Occipital lobe (tissue), 2 donors: ENCODE data around the gene RP9. TPM values are rescaled to one million over a fixed set of nuclear protein-coding genes. Genes with fewer than 3 reads are reported as not detected.
"Not testable (repeated sequence)": the region's sequence is repeated elsewhere in the genome, so short reads cannot be mapped to it uniquely, and the experiment has no call there.

Experiments
- DNase-seq: peaks from one replicate; lab custom pipeline; 2025; lab: John Stamatoyannopoulos, UW
- total RNA-seq: library from RNA; depleted of rRNA; stranded (reverse); fragments of >200 nt; gene quantifications from one replicate; pipeline ENCODE4 v1.2.3, GENCODE V29; 2014

The RP9 gene
- total RNA-seq, 1 donor from 2014 or later, result 6.6 TPM

DNA sequence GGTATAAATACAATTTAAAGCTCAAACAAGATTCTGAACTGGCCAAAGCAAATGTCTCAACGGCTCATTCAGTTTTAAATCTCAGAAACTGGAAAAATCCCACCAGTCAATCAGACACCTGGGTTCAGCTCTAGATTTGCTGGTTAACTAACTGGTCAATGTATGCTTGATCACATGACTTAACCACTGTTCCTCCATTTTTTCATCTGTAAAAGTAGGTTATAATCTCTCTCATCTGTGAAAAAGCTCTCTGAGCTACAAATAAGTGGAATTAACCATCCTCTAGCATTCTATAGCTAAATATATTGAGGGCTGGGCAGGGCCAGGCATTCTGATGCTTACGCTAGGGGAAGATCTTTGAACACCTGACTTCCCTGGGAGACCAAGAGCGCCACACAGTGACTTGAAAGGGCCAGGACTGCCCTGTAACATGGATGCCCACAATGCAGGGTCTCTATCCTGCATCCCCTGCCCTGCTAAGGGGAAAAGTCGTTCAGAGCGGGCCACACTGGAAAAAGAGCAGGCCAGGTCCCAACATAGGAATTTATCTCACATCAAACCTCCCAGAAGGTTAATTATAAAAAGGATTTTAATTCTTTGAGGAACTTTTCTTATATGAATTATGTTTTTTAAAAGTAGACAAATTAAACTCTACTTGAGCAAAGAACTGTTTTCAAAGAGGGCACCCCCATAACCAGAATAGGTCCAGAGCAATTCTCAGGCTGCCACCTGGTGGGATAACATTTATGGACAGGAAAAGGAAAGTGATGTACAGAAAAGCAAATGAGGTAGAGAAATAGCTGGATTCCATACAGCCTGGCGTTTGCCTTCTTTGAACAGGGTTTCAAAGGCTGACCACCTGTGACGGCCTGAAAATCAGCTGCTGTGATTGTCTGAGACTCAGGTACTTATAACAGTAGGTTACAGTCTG, 1.8 kb downstream of the RP9 start:
- no peak for DNase-seq

DNA sequence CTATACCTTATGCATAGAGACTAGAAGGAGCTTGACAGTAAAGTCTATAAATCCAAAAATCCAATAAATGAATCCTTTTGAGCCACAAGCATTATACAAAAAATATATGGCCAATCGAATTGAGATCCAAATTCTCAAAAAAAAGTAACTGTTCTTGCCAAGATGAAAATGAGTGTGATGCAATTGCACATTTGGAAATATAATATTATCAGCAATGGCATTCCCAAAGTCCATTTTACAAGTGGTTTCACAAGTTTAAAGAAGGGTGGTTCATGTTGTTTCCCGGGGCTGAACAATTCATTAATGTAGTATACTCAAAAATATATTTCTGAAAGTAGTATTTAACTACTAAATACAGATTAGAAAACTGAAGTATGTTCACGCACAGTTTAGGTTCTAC, 7.3 kb downstream of the RP9 start:
- no peak for DNase-seq

- no peak for DNase-seq
These were observed 8.4 kb downstream of the RP9 start for GRCh38 chr7:33100770-33101169.

- no peak for DNase-seq
These were observed 9.9 kb downstream of the RP9 start for GRCh38 chr7:33099154-33099940.

GRCh38 chr7:33094745-33095275, 14.4 kb downstream of the RP9 start:
- DNase-seq, result not testable (repeated sequence)

GRCh38 chr7:33093266-33093665, 15.9 kb downstream of the RP9 start:
- DNase-seq, result no peak

- no peak for DNase-seq
These were observed 17.5 kb downstream of the RP9 start for GRCh38 chr7:33091641-33092191.

DNA sequence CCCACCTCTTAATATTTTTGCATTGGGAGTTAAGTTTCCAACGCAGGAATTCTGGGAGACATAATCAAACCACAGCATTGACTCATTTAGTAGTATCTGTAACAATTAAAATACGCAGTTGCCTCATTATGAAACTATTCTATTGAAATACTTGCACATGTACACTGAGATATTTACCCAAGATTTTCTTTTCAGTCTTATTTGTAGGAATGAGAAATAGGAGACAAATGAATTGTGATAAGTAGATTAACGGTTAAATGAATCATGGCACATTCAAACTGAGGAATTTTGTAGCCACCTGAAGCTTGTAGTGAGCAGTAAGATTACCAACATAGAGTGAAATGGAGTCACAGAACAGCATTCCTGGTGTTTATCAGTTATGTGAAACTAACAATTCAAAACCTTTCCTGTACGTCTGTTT, 18.1 kb downstream of the RP9 start:
- DNase-seq, result no peak

DNA sequence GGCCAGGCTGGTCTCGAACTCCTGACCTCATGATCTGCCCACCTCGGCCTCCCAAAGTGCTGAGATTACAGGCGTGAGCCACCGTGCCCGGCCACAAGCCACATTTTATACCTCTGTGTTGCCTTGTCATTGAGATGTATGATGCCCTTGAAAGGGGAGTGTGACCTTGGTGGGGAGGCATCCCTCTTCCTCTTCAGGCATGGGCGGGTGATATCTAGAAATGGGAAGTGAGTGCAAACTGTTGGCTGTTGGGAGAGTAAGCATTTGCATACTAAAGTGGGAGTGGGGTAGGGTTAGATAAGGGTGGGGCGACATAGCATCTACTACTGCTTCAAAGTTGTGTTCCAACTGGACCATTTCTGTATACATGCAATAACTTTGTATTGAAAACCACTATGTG, 20.1 kb downstream of the RP9 start:
- no peak for DNase-seq

DNA sequence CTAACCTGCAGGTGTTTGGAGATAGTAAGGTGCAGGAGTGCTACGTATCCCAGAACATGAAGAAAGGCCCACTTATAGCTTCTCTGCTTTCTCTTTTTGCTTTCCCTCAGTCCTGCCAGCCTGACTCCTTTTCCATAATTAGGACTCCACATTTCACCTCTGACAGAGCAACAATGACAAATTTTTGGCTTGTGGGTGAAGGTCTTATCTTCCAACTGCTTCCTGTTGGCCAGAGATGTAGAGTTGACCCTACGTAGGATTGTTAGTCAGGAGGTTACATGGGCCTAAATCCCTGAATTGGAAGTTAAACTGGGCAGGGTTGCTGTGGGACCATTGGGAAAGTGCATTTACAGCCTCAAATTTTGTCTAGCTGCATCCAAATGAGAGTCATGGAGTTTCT, 21.3 kb downstream of the RP9 start:
- DNase-seq, result no peak

DNA sequence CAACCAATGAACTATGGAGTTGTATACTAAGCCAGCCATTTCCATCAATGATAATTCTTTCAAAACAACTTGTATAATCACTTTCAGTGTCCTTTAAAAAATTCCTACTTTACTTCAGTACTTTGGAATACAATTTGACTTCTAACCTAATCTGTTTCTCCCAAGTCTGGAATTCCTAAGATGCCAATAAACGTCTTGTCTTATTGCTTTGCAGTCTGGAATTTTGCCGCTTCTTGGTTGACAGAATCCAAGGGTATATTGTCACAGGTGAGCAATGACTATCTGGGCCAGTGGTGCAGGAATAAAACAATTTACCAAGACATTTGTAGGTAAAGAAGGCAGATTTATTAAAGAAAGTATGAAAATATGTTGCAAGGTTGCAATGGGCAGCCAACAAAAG, 21.8 kb downstream of the RP9 start:
- no peak for DNase-seq

DNA sequence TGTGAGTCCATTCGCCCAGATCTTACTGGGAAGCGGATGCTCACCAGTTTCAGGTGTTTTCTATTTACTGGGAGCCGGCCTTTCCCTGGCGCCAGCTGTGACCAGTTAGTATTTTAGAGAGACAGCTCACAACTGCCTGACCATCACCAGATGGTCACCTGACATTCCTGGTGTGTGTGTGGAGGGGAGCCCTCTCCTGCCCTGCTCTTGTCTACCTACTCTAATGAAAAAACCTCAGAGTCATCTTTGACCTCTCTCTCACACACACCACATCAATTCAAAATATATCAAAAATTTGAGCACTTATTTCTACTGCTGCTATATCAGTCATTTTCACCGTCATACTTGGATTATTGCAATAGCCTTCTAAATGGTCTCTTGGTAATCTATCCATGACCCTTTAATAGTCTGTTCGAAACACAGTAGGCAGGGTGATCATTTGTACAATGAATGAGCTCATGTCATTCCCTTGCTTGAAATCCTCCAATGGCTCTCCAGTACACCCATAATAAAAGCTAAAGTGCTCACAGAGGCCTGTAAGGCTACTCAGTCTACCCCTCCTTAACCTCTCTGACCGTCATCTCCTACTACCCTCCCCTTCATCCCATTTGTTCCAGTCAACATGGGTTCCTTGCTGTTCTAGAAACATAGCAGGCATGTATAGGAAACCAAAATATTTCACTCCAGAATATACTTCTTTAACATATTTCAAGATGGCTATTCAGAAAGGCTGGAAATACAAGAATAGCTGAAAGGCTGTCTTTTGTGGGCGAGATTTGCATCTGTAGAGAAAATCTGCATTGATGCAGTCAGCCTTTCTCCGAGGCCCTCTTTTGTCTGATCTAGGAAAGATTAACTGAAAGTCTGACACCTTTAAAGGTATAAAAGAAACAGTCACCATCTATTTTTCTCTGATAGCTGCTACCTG, 29.2 kb downstream of the RP9 start:
- DNase-seq, result no peak

- DNase-seq, result no peak
These were observed 30.1 kb downstream of the RP9 start for GRCh38 chr7:33079096-33079495.

- no peak for DNase-seq
These were observed 32.5 kb downstream of the RP9 start for GRCh38 chr7:33076737-33077136.

- DNase-seq, result no peak
These were observed 33.2 kb downstream of the RP9 start for GRCh38 chr7:33075818-33076518.

DNA sequence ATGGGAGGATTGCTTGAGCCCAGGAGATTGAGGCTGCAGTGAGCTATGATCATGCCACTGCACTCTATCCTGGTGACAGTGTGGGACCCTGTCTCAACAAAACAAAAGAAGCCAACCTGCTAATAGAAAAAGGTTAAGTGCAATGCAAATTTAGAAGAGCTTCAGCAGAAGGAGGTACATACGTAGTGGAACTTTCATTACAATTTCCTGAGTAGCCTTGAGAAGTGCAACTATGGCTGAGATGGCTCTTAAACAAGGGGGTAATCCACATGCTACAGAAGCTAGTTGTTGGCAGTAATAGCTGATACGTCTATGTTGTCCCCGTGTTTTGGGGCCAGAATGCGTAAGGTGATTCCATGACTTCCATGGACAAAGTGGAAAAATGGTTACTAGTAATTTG, 36.0 kb downstream of the RP9 start:
- no peak for DNase-seq

- DNase-seq, result no peak
These were observed 36.7 kb downstream of the RP9 start for GRCh38 chr7:33072471-33072870.

GRCh38 chr7:33070831-33071230, 38.4 kb downstream of the RP9 start:
- no peak for DNase-seq

DNA sequence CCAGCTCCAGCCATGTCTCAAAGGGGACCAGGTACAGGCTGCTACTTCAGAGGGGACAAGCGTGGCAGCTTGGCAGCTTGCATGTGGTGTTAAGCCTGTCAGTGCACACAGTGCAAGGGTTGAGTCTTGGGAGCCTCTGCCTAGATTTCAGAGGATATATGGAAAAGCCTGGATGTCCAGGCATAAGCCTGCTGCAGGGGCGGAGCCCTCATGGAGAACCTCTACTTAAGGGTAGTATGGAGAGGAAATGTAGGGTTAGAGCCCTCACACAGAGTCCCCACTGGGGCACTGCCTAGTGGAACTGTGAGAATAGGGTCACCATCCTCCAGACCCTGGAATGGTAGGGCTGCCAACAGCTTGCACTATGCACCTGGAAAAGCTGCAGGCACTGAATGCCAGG, 38.9 kb downstream of the RP9 start:
- no peak for DNase-seq

GRCh38 chr7:33067921-33068320, 41.3 kb downstream of the RP9 start:
- no peak for DNase-seq
